ENCODE measurements around the gene RHOD. TPM values are rescaled to one million over a fixed set of nuclear protein-coding genes. Genes with fewer than 3 reads are reported as not detected.

Gene RHOD
- total and polyA plus RNA-seq, 3 experiments from 2014 or later = 1.1 to 1.9 (median 1.7) TPM

DNA sequence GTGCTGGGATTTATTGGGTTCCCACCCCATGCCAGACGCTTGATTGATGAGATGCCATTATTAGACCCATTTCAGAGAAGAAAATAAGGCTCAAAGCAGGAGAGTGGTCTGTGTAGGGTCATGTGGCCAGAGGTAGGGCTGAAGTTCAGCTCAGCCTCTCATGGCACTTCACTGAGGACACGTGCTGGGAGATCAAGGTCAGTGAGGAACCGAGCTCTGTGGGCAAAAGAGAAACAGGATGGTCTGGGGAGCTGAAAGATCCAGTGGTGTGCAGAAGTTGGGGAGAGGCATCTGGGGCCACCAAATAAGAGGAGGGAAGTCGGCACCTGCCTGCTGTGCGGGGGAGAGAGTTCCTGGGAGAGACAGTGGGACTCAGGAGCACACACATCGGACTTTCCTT is 19.6 kb downstream of the RHOD start:
- POLR2A ChIA-PET = no interaction called here

DNA sequence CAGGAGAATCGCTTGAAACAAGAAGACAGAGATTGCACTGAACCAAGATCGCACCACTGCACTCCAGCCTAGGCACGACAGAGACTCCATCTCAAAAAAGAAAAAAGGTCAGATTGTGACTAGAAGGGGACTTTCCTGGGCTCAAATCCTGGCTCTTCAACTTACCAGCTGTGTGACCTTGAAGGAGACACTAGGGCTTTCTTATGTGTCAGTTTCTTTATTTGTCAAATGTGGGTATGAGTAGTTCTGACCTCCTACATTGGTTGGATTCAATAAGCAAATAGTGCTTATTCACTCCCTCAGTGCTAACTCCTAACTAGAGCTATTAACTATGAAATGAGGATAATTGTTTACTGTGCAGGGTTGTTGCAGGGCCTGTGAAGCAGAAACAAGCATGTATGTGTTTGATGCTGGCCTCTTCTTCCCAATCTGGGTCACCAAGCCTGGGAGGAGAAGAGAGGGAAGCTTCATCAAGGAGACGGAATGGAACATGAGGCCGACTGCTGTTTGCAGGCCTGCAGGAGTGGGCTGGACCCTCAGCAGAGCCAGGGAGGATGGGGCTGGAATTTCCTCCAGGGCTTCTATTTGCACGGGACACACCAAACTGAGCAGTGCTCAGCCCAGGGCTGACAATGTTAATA is 22.5 kb downstream of the RHOD start:
- POLR2A ChIA-PET = no interaction called here
- Histone ChIP-seq H3K27me3 (ENCODE audit: insufficient read depth, low read length, poor library complexity, severe bottlenecking) (no peaks in the 10 kb centered on the region), H3K9me3 (ENCODE audit: low read length) (no peaks in the 10 kb centered on the region), H3K4me3 (ENCODE audit: low read length) (no peak overlapping the region), H3K4me1 (ENCODE audit: insufficient read depth, low read length) (peaks cover 10% of the 10 kb centered on the region), H3K27ac (ENCODE audit: low read depth, low read length) (no peak overlapping the region), H3K36me3 (ENCODE audit: insufficient read depth, low read length) (no peaks in the 10 kb centered on the region)
- Mint-ChIP-seq H3K4me1 (peaks cover 6 to 14% (median 6%) of the 10 kb centered on the region in 3 donors), H3K36me3 (no peaks in the 10 kb centered on the region), H3K4me3 (no peak overlapping the region), H3K27ac (no peak overlapping the region), H3K27me3 (peaks cover 4 to 8% of the 10 kb centered on the region in 2 donors), H3K9me3 (no peaks in the 10 kb centered on the region)
- no peak for DNase-seq
- CTCF ChIA-PET = no interaction called here

More for the DNA sequence above, 19.6 kb downstream of the RHOD start:
- no peaks in the 10 kb centered on the region for H3K9me3 Mint-ChIP-seq
- Histone ChIP-seq H3K36me3 (ENCODE audit: insufficient read depth, low read length) (no peaks in the 10 kb centered on the region), H3K27ac (ENCODE audit: low read depth, low read length) (no peak overlapping the region), H3K27me3 (ENCODE audit: insufficient read depth, low read length, poor library complexity, severe bottlenecking) (no peaks in the 10 kb centered on the region), H3K4me3 (ENCODE audit: low read length) (no peak overlapping the region), H3K4me1 (ENCODE audit: insufficient read depth, low read length) (no peaks in the 10 kb centered on the region), H3K9me3 (ENCODE audit: low read length) (no peaks in the 10 kb centered on the region)
- peaks cover 0 to 2% of the 10 kb centered on the region in 2 donors for H3K27me3 Mint-ChIP-seq
- H3K4me1 Mint-ChIP-seq = peaks cover 0 to 4% (median 2%) of the 10 kb centered on the region in 3 donors
- no peak for DNase-seq
- peak overlapping the region in 1 of 8 donors; percentile 43 for H3K27ac Mint-ChIP-seq
- CTCF ChIA-PET = interaction anchor here (0.6 kb wide), 1 partner anchor 437 kb away, joined by 3 read pairs; no protein-coding TSS in a partner anchor
- no peak overlapping the region for H3K4me3 Mint-ChIP-seq
- no peaks in the 10 kb centered on the region for H3K36me3 Mint-ChIP-seq

DNA sequence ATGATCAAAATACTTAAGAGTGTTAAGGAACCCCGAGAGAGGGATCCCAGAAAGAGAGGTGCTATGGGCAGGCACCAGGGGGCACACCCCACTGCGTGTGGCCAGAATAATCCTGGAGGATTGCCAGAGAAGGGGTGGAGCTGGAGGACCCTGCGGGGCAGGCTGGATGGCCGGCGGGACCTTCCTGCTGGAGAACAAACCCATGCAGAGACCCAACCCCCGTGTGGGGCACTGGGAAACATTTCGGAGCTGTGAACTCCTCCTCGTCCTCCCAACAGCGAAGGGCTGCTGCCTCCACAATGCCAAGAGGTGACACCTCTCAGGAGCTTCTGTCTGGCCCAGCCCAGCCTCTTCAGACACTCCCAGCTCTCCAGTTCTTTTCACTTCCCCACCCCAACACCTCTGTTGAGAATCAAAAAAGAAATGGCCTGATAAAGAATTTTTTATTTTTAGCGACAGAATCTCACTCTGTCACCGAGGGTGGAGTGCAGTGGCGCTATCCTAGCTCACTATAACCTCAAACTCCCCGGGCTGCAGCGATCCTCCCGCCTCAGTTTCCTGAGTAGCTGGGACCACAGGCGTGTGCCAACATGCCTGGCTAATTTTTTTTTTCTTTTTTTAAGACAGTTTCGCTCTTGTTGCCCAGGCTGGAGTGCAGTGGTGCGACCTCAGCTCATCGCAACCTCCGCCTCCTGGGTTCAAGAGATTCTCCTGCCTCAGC is 25.6 kb downstream of the RHOD start:
- Mint-ChIP-seq H3K4me3 (no peak overlapping the region), H3K27ac (peak overlapping the region in 2 of 8 donors; percentile 17 to 60), H3K36me3 (no peaks in the 10 kb centered on the region), H3K9me3 (no peaks in the 10 kb centered on the region), H3K27me3 (peaks cover 4 to 7% of the 10 kb centered on the region in 2 donors), H3K4me1 (peaks cover 6 to 14% (median 6%) of the 10 kb centered on the region in 3 donors)
- Histone ChIP-seq H3K27me3 (ENCODE audit: insufficient read depth, low read length, poor library complexity, severe bottlenecking) (no peaks in the 10 kb centered on the region), H3K4me1 (ENCODE audit: insufficient read depth, low read length) (peaks cover 10% of the 10 kb centered on the region), H3K27ac (ENCODE audit: low read depth, low read length) (no peak overlapping the region), H3K36me3 (ENCODE audit: insufficient read depth, low read length) (no peaks in the 10 kb centered on the region), H3K9me3 (ENCODE audit: low read length) (no peaks in the 10 kb centered on the region), H3K4me3 (ENCODE audit: low read length) (peak overlapping the region; percentile 12)
- ChIA-PET POLR2A (interaction anchor here (0.7 kb wide), 1 partner anchor 1092 kb away, joined by 3 read pairs; no protein-coding TSS in a partner anchor), CTCF (interaction anchor here (0.8 to 2.9 kb wide), 10 partner anchors 13 to 120 kb away, joined by 3 to 11 read pairs (median 6); no protein-coding TSS in a partner anchor)
- peak in 1 of 5 donors; percentile 9 for DNase-seq

DNA sequence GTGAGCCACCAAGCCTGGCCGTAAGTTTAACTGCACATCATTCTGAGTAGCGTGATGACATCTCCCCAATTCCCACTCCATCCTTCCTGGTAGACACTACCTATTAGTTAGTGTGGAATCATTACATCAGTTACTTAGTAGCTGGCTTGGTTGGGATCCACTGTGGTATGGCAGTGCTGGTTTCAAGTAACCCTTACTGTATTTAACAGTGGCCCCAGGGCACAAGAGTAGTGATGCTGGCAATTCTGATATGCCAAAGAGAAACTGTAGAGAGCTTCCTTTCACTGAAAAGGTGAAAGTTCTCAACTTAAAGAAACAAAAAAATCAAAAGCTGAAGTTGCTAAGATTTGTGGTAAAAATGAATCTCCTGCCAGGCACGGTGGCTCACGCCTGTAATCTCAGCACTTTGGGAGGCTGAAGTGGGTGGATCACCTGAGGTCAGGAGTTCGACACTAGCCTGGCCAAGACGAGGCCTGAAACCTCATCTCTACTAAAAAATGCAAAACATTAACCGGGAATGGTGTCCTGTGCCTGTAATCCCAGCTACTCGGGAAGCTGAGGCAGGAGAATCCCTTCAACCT is 27.2 kb downstream of the RHOD start:
- H3K4me3 Mint-ChIP-seq = no peak overlapping the region
- H3K27me3 Mint-ChIP-seq = peaks cover 4 to 7% of the 10 kb centered on the region in 2 donors
- Histone ChIP-seq H3K9me3 (ENCODE audit: low read length) (no peaks in the 10 kb centered on the region), H3K4me3 (ENCODE audit: low read length) (no peak overlapping the region), H3K27me3 (ENCODE audit: insufficient read depth, low read length, poor library complexity, severe bottlenecking) (no peaks in the 10 kb centered on the region), H3K36me3 (ENCODE audit: insufficient read depth, low read length) (no peaks in the 10 kb centered on the region), H3K27ac (ENCODE audit: low read depth, low read length) (no peak overlapping the region), H3K4me1 (ENCODE audit: insufficient read depth, low read length) (peaks cover 10% of the 10 kb centered on the region)
- CTCF ChIA-PET = interaction anchor here (1.8 to 2.1 kb wide), 2 partner anchors 84 to 86 kb away, joined by 5 to 6 read pairs; no protein-coding TSS in a partner anchor
- POLR2A ChIA-PET = no interaction called here
- no peaks in the 10 kb centered on the region for H3K9me3 Mint-ChIP-seq
- H3K36me3 Mint-ChIP-seq = no peaks in the 10 kb centered on the region
- H3K4me1 Mint-ChIP-seq = peaks cover 6 to 14% (median 6%) of the 10 kb centered on the region in 3 donors
- no peak for DNase-seq
- no peak overlapping the region for H3K27ac Mint-ChIP-seq

DNA sequence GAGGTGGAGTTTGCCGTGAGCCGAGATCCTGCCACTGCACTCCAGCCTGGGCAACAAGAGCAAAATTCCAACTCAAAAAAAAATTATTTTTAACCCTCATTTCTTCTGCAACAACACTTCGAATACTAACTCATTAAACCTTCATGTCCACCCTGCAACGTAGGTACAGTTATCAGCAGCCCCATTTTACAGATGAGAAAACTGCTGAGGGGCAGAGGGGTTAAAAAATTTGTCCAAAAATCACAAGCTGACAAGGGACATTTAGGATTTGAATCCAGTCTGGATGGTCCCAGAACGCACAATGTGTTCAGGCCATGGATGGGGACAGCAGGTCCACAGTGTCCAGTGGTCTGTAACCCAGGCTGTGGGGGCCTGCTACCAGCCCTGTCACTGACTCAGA is 29.0 kb downstream of the RHOD start:
- H3K4me1 Mint-ChIP-seq = peaks cover 6 to 14% (median 6%) of the 10 kb centered on the region in 3 donors
- no peaks in the 10 kb centered on the region for H3K27me3 ChIP-seq (ENCODE audit: insufficient read depth, low read length, poor library complexity, severe bottlenecking)
- H3K4me3 ChIP-seq (ENCODE audit: low read length) = no peak overlapping the region
- H3K9me3 ChIP-seq (ENCODE audit: low read length) = no peaks in the 10 kb centered on the region
- H3K27ac ChIP-seq (ENCODE audit: low read depth, low read length) = no peak overlapping the region
- no peak overlapping the region for H3K27ac Mint-ChIP-seq
- no peaks in the 10 kb centered on the region for H3K36me3 ChIP-seq (ENCODE audit: insufficient read depth, low read length)
- H3K4me3 Mint-ChIP-seq = no peak overlapping the region
- no peaks in the 10 kb centered on the region for H3K36me3 Mint-ChIP-seq
- POLR2A ChIA-PET = no interaction called here
- H3K27me3 Mint-ChIP-seq = peaks cover 7% of the 10 kb centered on the region in 2 donors
- DNase-seq = no peak
- CTCF ChIA-PET = no interaction called here
- peaks cover 10% of the 10 kb centered on the region for H3K4me1 ChIP-seq (ENCODE audit: insufficient read depth, low read length)
- no peaks in the 10 kb centered on the region for H3K9me3 Mint-ChIP-seq

GRCh38 chr11:67090717-67091116 is 34.1 kb downstream of the RHOD start:
- POLR2A ChIA-PET = no interaction called here
- no peak overlapping the region for H3K27ac ChIP-seq (ENCODE audit: low read depth, low read length)
- Mint-ChIP-seq H3K36me3 (no peaks in the 10 kb centered on the region), H3K9me3 (no peaks in the 10 kb centered on the region), H3K27ac (no peak overlapping the region), H3K4me1 (no peaks in the 10 kb centered on the region), H3K27me3 (peaks cover 5% of the 10 kb centered on the region in 2 donors), H3K4me3 (no peak overlapping the region)
- no peaks in the 10 kb centered on the region for H3K27me3 ChIP-seq (ENCODE audit: insufficient read depth, low read length, poor library complexity, severe bottlenecking)
- CTCF ChIA-PET = interaction anchor here (1.1 kb wide), 1 partner anchor 77 kb away, joined by 4 read pairs; no protein-coding TSS in a partner anchor
- H3K36me3 ChIP-seq (ENCODE audit: insufficient read depth, low read length) = no peaks in the 10 kb centered on the region
- no peak overlapping the region for H3K4me3 ChIP-seq (ENCODE audit: low read length)
- H3K4me1 ChIP-seq (ENCODE audit: insufficient read depth, low read length) = no peaks in the 10 kb centered on the region
- no peak for DNase-seq
- no peaks in the 10 kb centered on the region for H3K9me3 ChIP-seq (ENCODE audit: low read length)

DNA sequence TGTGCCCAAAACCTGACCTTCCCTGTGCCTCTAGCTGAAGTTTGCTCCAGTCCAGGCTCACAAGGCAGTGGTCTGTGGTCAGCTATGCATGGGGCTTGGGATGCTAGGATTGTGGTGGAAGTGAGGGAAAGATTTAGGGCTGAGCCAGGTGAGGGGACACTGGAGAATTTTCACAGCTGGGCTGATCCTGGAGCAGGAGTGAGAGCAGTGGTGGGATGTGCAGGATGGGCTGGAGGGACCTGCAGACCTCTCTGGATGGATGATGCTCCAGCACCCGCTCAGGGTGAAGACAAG is 38.5 kb downstream of the RHOD start:
- Mint-ChIP-seq H3K36me3 (no peaks in the 10 kb centered on the region), H3K4me1 (peaks cover 3 to 5% (median 5%) of the 10 kb centered on the region in 3 donors), H3K4me3 (no peak overlapping the region), H3K27me3 (peaks cover 5% of the 10 kb centered on the region in 2 donors), H3K9me3 (no peaks in the 10 kb centered on the region), H3K27ac (no peak overlapping the region)
- no peaks in the 10 kb centered on the region for H3K4me1 ChIP-seq (ENCODE audit: insufficient read depth, low read length)
- DNase-seq = no peak
- no peak overlapping the region for H3K4me3 ChIP-seq (ENCODE audit: low read length)
- H3K27me3 ChIP-seq (ENCODE audit: insufficient read depth, low read length, poor library complexity, severe bottlenecking) = no peaks in the 10 kb centered on the region
- H3K9me3 ChIP-seq (ENCODE audit: low read length) = no peaks in the 10 kb centered on the region
- POLR2A ChIA-PET = no interaction called here
- no peak overlapping the region for H3K27ac ChIP-seq (ENCODE audit: low read depth, low read length)
- H3K36me3 ChIP-seq (ENCODE audit: insufficient read depth, low read length) = no peaks in the 10 kb centered on the region
- CTCF ChIA-PET = interaction anchor here (0.7 to 2.3 kb wide), 5 partner anchors 14 to 73 kb away, joined by 3 to 11 read pairs (median 4); no protein-coding TSS in a partner anchor

Data from CD8-positive, alpha-beta memory T cell (primary cell).